Femur (tissue), 1 donor: Measurements from ENCODE around the gene INSIG2.
A peak's percentile ranks its signal among the peaks of the same experiment; 100 is the strongest.

Experiments
- DNase-seq: peaks from one replicate; pipeline ENCODE4 v3.0.0-alpha.2; 2017

INSIG2 gene

DNA sequence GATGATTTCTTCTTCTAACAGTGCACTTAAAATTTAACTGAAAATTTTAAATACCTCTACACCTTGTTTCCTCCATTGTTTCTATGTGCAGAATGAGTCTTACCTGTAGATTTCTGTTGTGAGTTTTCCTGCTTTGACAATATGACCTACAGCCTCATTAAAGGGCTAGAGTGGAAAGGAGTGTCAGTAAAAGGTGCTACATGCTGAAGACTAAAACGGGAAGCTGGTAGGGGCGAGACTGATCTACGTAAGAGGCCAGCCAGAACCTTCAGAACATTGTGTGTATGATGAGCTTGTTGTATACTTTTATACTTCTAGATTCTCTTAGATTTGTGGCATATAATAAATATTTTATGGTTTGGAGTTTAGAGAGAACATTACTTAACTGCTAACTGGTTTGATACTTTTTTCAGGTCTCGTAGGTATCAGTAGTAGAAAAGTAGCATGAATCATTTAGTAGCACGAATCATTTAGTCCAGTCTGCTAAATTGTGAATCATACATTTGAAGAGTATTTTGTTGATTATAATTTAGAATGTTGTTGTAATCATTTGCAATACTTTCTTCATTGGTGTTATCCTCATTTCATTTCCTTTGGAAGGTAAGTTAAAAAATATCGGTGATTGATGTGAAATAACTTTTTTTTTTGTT is 14.3 kb downstream of the INSIG2 start:
- DNase-seq = no peak

DNA sequence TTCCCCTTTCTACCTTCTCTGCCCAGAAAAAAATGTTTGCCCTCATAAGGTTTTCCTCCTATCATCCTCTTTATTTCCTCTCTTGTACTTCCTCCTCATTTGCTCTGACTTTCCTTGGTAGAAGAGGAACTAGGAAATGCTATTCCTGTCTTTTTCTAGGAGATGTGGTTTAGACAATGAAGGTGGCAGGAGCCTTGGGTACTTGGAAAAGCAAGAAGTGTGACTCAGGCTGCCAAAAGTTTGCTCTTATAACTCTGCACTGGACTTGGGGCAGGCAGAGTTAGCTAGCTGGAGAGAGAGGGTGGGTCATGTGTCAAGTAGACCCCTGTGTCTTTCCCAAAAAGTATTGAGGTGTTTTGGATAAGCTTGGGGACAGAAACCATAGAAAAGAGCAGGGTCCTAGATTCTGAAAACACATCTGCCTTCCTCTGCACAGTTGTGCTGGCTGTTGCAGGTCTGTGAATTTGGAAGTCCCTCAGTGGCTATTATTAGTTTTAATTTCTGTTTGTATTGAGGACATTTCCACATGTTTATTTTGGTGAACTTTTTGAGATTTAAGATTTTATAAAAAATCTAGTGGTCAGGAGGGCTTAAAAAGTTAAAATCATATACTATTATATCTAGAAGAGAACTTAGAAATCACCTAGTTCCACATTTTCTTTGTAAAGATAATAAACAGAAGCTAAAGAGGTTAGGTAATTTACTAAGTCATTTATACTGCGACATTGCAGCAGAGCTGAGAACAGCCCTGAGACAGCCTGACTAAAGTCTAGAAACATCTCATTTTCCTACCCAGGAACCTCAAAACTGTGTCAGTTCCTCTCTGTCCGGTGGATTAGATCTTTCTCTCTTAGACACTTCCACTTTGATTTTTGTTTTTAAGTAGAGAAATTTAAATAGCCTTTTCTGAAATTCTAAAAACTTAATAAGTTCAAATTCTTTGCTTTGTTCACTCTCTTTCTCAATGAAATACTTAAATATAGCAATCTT is 16.0 kb downstream of the INSIG2 start:
- DNase-seq = no peak

DNA sequence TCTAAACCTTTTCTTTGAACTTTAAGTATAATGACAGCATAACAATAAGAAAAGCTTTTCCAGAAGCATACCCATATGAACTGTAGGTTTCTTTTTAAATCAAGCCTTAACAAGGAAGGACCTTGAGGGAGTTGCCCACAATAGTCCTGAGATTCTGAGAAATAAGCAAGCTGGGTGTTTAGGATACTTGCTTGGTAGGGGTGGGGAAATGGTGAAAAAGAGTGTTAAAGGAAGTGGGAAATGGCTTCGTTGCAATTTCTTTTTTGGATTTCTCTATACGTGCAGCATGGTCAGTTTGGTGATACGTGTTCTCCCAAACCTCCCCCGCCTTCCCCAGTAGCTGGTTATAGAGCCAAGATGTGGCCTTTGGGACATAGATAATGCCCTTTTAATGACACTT is 17.2 kb downstream of the INSIG2 start:
- no peak for DNase-seq

- DNase-seq = no peak
These were observed 18.7 kb downstream of the INSIG2 start for GRCh38 chr2:118106926-118107325.

DNA sequence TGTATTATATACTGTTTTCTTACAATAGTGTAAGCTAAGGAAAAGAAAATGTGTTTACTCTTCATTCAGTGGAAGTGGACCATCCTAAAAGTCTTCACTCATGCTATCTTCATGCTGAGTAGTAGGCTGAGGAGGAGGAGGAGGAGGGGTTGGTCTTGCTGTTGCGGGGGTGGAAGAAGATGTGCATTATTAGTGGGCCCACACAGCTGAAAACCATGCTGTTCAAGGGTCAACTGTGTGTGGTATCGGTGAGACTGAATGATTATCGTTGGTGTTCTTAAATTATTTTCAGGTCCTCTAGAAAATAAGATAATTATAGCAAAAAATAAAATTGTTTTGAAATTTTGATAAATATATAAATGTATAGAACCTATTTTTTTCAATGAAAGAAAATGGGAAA is 22.0 kb downstream of the INSIG2 start:
- DNase-seq = no peak

- no peak for DNase-seq
These were observed 22.7 kb downstream of the INSIG2 start for GRCh38 chr2:118110991-118111390.

- DNase-seq = no peak
These were observed 24.6 kb downstream of the INSIG2 start for GRCh38 chr2:118112771-118113334.

GRCh38 chr2:118114863-118115262 is 26.6 kb downstream of the INSIG2 start:
- DNase-seq = no peak

DNA sequence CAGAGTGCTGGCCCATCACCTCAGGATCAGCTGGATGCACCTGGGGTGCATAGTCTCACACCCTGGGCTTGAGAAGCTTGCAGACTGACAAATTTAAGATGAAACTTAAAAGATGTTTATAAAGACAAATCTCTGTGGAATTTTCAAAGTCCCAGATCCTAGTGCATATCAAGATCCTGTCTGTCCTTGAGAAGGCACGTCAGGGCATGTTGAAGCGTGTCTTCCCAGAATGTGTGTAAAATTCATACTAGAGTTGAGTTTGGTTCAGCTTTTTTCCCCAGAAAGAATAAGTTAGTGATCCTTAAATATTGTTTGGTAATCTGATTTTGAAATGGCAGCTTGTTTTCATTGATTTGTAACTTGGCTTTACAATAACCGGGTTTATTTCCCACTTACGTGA is 27.5 kb downstream of the INSIG2 start:
- DNase-seq = no peak

DNA sequence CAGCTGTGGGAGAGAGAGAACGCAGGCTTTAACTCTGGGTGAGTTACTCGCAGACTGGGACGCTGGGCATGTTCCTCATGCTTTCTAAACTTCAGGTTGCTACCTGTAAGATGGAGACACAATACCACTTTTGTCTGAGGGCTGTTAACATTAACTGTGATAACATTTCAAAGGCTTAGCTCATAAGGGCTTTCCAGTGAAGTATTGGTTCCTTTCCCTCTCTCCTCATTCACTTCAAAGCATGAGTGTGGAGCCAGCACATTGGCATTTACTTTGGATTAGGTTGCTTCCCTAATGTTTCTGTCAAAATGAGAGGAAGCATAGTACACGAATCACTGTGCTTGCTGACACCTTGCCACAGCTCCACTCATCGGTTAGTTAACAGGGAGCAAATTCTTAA is 30.2 kb downstream of the INSIG2 start:
- no peak for DNase-seq

DNA sequence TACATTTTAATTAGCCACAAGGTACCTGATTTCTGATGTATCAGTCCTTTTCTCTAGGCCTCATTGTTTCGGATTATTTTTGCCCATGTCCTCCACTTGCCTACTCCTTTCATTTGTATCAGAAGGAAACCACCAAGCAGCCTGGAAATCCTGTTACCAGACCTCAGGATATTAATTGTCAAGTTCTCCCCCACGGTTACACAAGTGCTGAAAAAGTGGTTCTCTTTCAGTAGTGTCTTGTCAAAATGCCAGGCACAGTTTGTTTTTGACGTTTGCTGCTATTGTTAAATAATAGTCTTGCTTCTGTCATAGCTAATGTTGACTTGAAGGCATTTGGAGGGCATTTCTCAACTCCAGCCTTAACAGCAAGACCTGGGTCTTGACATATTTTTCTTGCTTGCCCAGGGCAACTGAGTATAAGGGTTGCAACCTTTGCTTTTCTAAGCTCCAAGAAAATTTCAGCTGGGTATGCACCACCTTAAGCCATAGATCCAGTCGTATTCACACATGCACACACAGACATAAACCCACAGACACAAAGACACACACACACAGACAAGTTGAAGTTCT is 31.0 kb downstream of the INSIG2 start:
- no peak for DNase-seq

GRCh38 chr2:118119761-118120400 is 31.6 kb downstream of the INSIG2 start:
- DNase-seq = no peak

- no peak for DNase-seq
These were observed 32.1 kb downstream of the INSIG2 start for GRCh38 chr2:118120401-118120780.

DNA sequence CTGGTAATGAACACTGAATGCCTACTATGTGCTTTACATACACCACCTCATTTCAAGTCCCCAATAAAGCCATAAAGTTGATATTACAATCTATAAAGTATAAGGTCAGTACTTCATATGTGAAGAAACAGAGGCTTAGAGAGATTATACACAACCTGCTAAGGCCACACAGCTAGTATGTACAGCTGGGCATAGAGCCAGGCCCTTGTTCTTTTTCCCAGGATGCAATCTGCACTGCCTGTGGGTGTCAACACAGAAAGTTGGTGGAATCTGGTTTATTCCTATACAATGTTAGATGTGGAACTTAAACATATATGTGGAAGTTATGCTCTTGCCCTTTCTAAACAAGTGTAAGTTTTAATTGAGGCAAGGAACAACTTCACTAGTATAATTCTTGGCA is 32.8 kb downstream of the INSIG2 start:
- no peak for DNase-seq

DNA sequence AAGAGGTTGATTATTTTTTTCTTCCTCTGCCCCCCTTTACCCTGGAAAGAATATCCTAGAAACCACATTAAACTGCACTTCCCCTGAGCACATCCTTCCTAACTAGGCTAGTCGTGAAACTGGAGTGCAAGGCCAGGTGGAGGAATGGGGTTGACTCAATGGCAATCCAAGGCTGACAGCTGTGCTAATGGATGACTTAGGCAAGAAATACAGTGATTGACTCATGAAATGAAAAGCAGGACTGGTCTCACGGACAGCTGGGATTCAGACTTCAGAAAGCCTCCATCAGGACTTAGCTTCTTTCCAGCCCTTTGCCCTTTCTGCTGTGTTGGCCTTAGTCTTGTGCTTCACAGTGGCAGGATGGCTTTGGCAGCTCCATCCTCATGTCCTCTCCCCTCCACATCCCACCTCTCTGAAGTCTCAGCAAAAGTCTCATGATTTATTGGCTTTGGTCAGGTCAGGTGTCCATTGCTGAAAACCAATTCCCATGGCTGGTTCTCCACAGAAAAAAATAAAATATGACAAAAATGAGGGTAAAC is 33.8 kb downstream of the INSIG2 start:
- DNase-seq = no peak

DNA sequence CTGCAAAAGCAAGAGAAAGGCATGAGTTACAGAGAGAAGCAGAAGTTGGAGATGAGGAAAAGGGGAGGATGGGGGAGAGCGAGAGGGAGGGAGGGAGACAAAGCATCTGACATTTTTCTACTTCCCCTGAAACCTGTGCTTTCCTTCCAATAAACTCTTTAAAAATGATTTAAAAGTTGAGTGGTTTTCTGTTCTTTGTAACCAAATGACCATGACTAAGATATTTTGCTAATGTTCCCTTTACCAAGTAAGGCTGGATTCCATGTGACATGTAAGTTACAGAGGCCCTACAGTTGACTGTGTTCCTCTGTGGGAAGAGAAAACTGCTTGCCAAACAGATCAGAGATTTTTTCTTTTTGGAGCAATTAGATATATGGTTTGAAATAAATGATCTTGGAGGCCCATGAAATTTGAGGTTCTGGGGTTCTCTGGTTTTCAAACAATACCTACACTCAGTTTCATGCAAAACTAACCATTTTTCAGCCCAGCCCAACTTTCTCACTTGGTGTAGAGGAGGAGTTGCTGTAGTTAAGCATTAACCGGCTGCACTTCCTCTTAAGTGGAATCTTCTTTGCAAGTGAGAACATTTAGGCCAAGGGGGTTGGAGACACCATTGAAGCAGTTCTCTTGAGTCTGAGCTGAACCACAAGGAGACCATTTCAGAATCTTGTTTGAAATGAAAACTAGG is 34.5 kb downstream of the INSIG2 start:
- no peak for DNase-seq

- DNase-seq = peak; percentile 51
These were observed 35.4 kb downstream of the INSIG2 start for GRCh38 chr2:118123561-118124232.

DNA sequence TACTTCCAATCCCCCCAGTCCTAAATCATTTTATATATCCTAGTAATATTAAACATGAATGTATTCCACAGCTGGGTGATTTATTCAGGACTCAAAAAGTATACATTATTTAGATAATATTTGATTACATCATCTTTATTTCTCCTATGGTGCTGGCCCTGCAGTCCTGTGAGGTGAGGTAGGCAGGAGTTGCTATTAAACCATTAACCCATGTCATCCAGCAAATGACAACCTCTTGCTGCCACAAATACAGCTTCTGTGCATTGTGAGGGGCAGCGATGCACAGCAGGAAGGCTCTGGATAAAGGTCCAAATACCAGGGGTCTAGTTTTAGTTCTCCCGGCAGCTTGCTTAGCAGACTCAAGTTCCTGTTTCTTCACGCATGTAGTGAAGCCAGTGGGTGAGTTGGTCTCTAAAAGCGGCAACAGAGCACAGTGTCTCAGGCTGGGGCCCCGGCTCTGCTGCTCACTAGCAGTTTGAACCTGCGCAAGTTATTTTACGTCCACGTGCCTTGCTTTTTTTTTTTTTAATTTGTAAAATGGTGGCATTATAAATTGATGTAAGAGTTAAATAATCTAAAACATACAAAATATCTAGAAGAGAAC is 36.1 kb downstream of the INSIG2 start:
- DNase-seq = peak; percentile 42

- DNase-seq = no peak
These were observed 39.0 kb downstream of the INSIG2 start for GRCh38 chr2:118127250-118127649.

GRCh38 chr2:118128826-118129225 is 40.6 kb downstream of the INSIG2 start:
- no peak for DNase-seq

- DNase-seq = no peak
These were observed 42.1 kb downstream of the INSIG2 start for GRCh38 chr2:118130385-118130784.
